ENCODE data around the gene SFXN5. TPM values are rescaled to one million over a fixed set of nuclear protein-coding genes. Genes with fewer than 3 reads are reported as not detected.

SFXN5 gene
- total RNA-seq, 1 donor from 2014 or later = 9.8 TPM

DNA sequence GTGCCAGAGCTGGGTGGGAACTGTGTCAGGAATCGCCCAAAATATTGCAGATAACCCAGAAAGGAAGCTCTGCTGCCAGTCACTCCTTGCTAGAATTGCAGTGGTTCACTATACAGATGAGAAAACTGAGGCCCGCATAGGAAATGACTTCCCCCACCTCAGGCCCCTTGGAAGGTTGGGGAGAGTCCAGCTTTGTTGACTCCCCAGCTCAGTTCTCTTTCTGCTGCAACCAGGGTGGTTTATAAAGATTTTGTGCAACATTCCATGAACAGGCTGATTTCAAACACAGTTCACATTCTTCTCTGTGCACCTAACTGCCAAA, 173.0 kb downstream of the SFXN5 start:
- Histone ChIP-seq H3K4me3 (no peak overlapping the region), H3K36me3 (no peaks in the 10 kb centered on the region), H3K4me1 (peaks cover 11% of the 10 kb centered on the region), H3K9me3 (no peaks in the 10 kb centered on the region), H3K27me3 (no peaks in the 10 kb centered on the region), H3K27ac (no peak overlapping the region)
- no peak for TF ChIP-seq POLR2AphosphoS5 (IDR thresholded peaks at IDR 0.05; ENCODE audit: insufficient read depth in 1 of 2, low read depth in 1 of 2)
- no peak for TF ChIP-seq POLR2A (IDR thresholded peaks at IDR 0.05)
- TF ChIP-seq, protein P1, sequence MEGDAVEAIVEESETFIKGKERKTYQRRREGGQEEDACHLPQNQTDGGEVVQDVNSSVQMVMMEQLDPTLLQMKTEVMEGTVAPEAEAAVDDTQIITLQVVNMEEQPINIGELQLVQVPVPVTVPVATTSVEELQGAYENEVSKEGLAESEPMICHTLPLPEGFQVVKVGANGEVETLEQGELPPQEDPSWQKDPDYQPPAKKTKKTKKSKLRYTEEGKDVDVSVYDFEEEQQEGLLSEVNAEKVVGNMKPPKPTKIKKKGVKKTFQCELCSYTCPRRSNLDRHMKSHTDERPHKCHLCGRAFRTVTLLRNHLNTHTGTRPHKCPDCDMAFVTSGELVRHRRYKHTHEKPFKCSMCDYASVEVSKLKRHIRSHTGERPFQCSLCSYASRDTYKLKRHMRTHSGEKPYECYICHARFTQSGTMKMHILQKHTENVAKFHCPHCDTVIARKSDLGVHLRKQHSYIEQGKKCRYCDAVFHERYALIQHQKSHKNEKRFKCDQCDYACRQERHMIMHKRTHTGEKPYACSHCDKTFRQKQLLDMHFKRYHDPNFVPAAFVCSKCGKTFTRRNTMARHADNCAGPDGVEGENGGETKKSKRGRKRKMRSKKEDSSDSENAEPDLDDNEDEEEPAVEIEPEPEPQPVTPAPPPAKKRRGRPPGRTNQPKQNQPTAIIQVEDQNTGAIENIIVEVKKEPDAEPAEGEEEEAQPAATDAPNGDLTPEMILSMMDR (IDR thresholded peaks at IDR 0.05) = no peak
- intact Hi-C loops (cut with DNase I) = no loop called here
- no peak for DNase-seq (ENCODE audit: extremely low spot score in 2 of 2)

DNA sequence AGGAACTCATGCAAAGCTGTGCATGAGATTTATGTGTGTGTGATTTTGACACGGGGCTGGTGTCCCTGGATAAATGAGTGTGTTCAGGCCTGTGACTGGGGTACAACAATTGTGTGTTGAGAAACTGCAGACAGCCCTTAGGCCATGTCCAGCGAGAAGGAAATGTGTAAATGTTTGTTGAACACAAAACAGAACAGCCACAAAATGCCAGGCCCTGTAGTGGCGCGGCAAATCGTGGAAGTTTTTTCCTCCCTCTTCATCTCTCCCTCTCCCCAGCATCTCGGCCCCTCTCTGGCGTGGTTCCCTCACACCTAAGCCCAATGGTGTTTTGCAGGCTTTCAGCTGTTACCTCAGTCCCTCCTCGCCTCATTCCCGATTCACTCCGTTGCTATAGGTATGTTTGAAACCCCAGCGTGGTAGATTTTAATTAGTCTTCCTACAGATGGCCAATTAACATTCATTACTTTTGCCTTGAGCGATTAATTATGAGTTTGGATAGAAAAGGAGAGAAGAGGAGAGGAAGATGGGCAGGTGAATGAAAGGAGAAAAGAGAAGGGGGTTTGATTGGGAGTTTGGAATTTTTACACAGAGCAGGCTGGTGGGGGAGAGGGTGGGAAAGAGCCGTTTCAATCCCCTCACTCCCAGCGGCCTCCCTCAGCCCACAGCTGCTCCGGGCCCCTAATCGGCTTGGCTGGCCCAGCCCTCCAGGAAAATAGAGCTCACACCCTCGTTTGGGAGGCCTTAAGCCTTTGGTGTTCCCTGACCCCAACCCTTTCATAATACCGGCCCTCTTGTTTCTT, 173.5 kb downstream of the SFXN5 start:
- DNase-seq (ENCODE audit: extremely low spot score in 2 of 2) = no peak
- no peak for TF ChIP-seq POLR2A (IDR thresholded peaks at IDR 0.05)
- TF ChIP-seq POLR2AphosphoS5 (IDR thresholded peaks at IDR 0.05; ENCODE audit: insufficient read depth in 1 of 2, low read depth in 1 of 2) = no peak
- TF ChIP-seq, protein P1 (IDR thresholded peaks at IDR 0.05) = no peak
- H3K27me3 ChIP-seq = no peaks in the 10 kb centered on the region
- H3K9me3 ChIP-seq = no peaks in the 10 kb centered on the region
- no peak overlapping the region for H3K27ac ChIP-seq
- intact Hi-C loops (cut with DNase I) = no loop called here
- H3K4me1 ChIP-seq = peaks cover 11% of the 10 kb centered on the region
- H3K36me3 ChIP-seq = no peaks in the 10 kb centered on the region
- no peak overlapping the region for H3K4me3 ChIP-seq

DNA sequence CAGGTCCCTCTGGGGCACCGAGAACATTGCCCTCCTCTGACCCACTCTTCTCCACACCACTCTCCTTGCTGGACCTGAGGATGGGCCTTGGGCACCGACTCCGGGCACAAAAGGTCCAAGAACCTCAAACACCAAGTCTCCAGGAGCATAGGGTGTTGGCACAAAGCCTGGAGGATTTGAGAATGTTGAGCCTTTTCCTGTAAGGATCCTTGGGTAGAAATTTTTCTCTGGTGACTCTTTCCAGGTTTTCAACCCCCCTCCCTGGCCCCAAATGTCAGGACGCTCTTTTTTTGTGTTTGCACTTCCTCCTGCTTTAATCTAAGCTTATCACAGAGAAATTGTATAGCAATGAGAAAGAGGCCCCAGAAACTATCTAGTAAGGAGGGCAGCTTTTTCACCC, 175.1 kb downstream of the SFXN5 start:
- TF ChIP-seq, protein P1 (IDR thresholded peaks at IDR 0.05) = no peak
- no peak for TF ChIP-seq POLR2A (IDR thresholded peaks at IDR 0.05)
- no peak for TF ChIP-seq POLR2AphosphoS5 (IDR thresholded peaks at IDR 0.05; ENCODE audit: insufficient read depth in 1 of 2, low read depth in 1 of 2)
- Histone ChIP-seq H3K27ac (no peak overlapping the region), H3K9me3 (no peaks in the 10 kb centered on the region), H3K36me3 (no peaks in the 10 kb centered on the region), H3K4me1 (peaks cover 11% of the 10 kb centered on the region), H3K4me3 (no peak overlapping the region), H3K27me3 (no peaks in the 10 kb centered on the region)
- no peak for DNase-seq (ENCODE audit: extremely low spot score in 2 of 2)
- intact Hi-C loops (cut with DNase I) = no loop called here

DNA sequence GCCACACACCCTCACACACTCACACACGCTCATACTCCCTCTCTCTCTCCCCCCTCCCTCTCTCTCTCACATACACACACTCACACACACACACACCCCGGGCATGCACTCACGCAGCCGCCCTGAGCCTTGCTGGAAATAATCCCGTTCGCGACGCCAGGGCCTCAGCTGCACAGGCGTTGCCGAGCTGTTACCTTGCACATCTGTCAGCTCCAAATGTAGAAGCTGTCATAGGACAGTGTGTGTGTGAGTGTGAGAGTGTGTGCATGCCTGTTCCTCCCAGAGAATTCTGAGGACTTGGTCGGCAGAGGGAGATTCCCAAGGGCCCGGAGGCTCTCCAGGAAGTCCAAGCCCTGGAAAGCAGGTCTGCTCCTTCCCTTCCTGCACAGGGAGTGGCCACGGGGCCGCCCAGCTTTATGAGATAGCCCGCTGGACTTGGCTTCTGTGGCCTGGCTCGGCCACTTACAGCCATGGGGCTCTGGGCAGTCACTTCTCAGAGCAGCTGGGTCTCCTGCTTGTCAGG, 175.7 kb downstream of the SFXN5 start:
- peak overlapping the region in 1 of 2 donors; percentile 6 for H3K4me3 ChIP-seq
- no peak overlapping the region for H3K27ac ChIP-seq
- peaks cover 11% of the 10 kb centered on the region for H3K4me1 ChIP-seq
- no peak for DNase-seq (ENCODE audit: extremely low spot score in 2 of 2)
- TF ChIP-seq POLR2A (IDR thresholded peaks at IDR 0.05) = no peak
- TF ChIP-seq, protein P1 (IDR thresholded peaks at IDR 0.05) = no peak
- TF ChIP-seq POLR2AphosphoS5 (IDR thresholded peaks at IDR 0.05; ENCODE audit: insufficient read depth in 1 of 2, low read depth in 1 of 2) = no peak
- H3K36me3 ChIP-seq = no peaks in the 10 kb centered on the region
- intact Hi-C loops (cut with DNase I) = no loop called here
- H3K27me3 ChIP-seq = no peaks in the 10 kb centered on the region
- no peaks in the 10 kb centered on the region for H3K9me3 ChIP-seq

DNA sequence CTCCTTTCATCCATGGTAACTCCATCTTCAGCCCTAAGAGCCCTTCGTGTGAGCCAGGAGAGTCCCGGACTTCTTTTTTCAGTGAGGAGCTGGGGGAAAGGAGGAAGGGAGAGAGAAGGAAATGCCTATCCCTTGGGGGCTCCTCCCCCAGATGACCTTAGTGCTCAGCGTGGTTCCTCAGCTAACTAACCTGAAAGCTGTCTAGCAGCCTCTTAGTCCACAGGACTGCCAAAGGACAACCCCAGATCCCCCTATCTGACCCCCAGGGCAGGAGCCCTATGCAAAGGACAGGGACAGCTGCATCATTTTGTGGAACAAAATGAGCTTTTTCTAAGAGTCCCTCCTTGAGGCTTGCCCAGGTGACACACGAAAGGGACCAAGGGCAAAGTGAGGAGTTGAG, 176.4 kb downstream of the SFXN5 start:
- Histone ChIP-seq H3K27ac (no peak overlapping the region), H3K27me3 (no peaks in the 10 kb centered on the region), H3K4me1 (peaks cover 11% of the 10 kb centered on the region), H3K36me3 (no peaks in the 10 kb centered on the region), H3K4me3 (no peak overlapping the region), H3K9me3 (no peaks in the 10 kb centered on the region)
- DNase-seq (ENCODE audit: extremely low spot score in 2 of 2) = no peak
- intact Hi-C loops (cut with DNase I) = no loop called here
- no peak for TF ChIP-seq POLR2A (IDR thresholded peaks at IDR 0.05)
- TF ChIP-seq, protein P1 (IDR thresholded peaks at IDR 0.05) = no peak
- no peak for TF ChIP-seq POLR2AphosphoS5 (IDR thresholded peaks at IDR 0.05; ENCODE audit: insufficient read depth in 1 of 2, low read depth in 1 of 2)

Data from vagina (tissue), 2 donors.